ENCODE measurements around the gene GPBAR1. TPM values are rescaled to one million over a fixed set of nuclear protein-coding genes. Genes with fewer than 3 reads are reported as not detected.

GPBAR1 gene, protein sequence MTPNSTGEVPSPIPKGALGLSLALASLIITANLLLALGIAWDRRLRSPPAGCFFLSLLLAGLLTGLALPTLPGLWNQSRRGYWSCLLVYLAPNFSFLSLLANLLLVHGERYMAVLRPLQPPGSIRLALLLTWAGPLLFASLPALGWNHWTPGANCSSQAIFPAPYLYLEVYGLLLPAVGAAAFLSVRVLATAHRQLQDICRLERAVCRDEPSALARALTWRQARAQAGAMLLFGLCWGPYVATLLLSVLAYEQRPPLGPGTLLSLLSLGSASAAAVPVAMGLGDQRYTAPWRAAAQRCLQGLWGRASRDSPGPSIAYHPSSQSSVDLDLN
- total RNA-seq (2022; extraction: Qiagen RNA extraction), result 0.08 to 0.17 TPM (median 0.11 TPM) in 5 replicates

DNA sequence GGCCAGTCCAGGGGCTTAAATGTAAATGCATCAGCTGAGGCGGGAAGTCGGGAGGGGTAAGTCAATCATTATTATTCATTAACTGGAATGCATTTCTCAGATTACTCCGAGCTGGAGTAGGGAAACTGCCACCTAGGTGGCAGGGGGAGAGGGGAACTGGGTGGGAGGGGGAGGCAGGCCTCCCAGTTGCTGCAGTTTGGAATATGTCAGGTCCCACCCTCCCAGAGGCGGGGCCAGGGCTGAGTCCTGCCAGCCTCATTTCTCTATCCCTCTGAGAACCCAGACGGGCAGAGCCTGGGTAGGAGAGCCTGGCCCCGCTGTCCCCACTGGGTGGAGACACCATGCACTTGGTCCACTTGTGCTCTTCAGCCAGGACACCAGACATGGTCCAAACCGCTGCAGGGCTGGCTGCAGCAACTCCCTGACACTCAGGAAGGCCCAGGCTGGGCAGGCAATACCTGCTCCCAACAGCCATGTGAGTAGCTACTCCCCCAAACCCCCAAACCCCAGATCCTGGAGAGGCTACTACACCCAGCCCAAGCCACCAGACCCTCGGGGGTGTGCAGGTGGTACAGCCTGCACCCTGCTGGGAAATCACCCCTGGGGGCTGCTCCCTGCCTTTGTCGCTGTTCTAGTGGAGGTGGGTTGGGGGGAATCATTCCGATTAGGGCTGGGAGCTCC lies at the start of gene GPBAR1:
Gene GPBAR1 (plus strand): TSS at position 274 of the 681 bp plus-strand sequence. CDS start 1,710 bp downstream, outside the sequence.

DNA sequence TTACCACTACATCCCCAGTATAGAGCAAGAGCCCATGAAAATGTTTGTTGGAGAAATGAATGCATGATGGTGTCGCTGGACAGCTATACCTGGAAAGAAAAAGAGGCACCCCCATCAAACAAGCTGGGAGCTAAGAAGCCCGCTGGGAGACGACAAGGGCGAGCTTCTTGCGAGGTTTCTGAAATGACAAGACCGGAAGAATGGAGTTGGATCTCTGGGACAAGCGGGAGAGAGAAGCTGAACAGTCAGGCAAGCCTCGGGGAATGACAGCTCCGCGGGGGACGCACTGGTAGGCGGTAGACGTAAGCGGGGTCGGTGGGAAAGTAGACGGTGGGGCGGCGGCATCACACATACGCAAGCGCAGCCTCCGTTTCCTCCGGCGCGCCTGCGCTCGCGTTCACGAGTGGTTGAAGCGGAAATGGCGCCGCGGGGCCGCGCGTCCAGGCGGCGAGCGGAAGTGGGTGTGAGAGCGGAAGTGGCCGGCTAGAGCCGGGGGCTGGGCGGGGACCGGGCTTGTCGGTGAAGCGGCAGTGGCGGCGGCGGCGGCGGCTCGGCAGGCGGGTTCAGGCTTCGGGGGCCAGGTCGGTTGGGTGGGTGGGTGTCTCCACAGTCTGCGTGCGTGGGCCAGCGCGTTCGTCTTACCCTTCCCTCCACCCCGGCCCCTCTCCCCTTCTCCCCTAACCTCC lies 44.0 kb upstream of the GPBAR1 start, which contains the start of gene ARPC2:
Gene ARPC2 (plus strand): TSS at position 516 of the 686 bp plus-strand sequence. CDS start 282 bp downstream, outside the sequence.

GRCh38 chr2:218269900-218270720 lies 9.3 kb downstream of the GPBAR1 start, which contains the start of the genes AAMP and PNKD:
AAMP (minus strand) TSS chr2:218270137; CDS start chr2:218270086, 51 bp downstream.
PNKD (plus strand) TSS chr2:218270519; CDS start chr2:218270536, 17 bp downstream.

DNA sequence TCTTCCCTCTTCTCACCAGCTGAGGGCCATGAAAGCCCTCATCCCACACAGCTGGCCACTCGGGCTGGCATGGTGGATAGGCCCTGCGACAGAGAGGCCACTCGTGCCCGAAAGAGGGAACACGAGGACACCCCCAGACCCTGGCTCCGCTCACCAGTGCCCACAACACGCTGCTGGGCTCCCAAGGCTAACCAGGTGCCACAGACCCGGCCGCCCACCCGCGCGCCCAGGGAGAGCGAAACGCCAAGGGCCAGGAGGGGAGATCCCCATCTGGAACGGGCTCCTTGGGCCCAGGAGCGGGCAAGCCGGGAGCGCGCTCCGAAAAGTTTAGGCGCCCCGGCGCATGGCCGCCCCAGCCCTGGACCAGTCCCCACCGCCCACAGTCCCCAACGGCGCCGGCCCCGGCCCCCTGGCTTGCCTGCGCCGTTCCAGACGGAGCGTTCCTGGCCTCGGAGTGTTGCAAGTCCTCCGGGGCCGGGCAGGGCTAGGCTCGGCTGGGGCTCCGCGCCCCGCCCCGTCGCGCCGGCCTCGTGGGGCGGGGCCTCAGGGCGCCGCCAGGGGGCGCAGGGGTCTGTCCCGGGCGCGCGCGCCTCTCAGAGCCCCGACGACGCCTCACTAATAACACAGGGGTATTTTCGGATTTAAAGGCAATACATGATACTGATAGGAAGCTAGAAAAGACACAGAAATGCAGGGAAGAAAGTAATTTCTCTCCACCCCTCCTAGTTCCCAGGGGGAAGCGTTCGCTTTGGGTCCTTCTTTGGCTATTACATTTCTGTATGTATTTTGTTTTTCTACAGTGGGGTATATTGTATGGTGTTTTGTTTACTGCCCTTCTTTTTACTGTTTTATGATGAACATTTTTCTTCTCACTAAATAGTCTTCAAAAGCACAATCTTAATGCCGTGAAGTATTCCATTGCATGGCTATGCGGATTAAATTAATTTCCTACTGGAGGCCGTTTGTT lies 31.5 kb downstream of the GPBAR1 start, which contains the start of gene TMBIM1:
Gene TMBIM1 (minus strand): TSS at position 456 of the 967 bp plus-strand sequence. CDS start 10,362 bp downstream, outside the sequence.

Other genes starting within 250 kb of the GPBAR1 start
- not detected in 5 replicates for gene RUFY4, start 191.8 kb upstream of the GPBAR1 start, total RNA-seq (2022; extraction: Qiagen RNA extraction)
- 0.03 to 0.05 TPM in 2 of 5 replicates, not detected in the others for gene CXCR2, start 135.0 kb upstream of the GPBAR1 start, total RNA-seq (2022; extraction: Qiagen RNA extraction)
- gene CXCR1, start 94.1 kb upstream of the GPBAR1 start, total RNA-seq (2022; extraction: Qiagen RNA extraction), result not detected in 5 replicates
- gene ARPC2, start 43.8 kb upstream of the GPBAR1 start, total RNA-seq (2022; extraction: Qiagen RNA extraction), result 286 to 304 TPM (median 295 TPM) in 5 replicates
- gene AAMP, start 9.1 kb downstream of the GPBAR1 start, total RNA-seq (2022; extraction: Qiagen RNA extraction), result 123 to 183 TPM (median 129 TPM) in 5 replicates
- gene PNKD, start 9.5 kb downstream of the GPBAR1 start, total RNA-seq (2022; extraction: Qiagen RNA extraction), result 51.5 to 73.2 TPM (median 69.8 TPM) in 5 replicates
- 116 to 133 TPM (median 127 TPM) in 5 replicates for gene TMBIM1, start 31.5 kb downstream of the GPBAR1 start, total RNA-seq (2022; extraction: Qiagen RNA extraction)
- 0.15 to 0.21 TPM in 2 of 5 replicates, not detected in the others for gene CATIP, start 95.8 kb downstream of the GPBAR1 start, total RNA-seq (2022; extraction: Qiagen RNA extraction)
- gene SLC11A1, start 121.3 kb downstream of the GPBAR1 start, total RNA-seq (2022; extraction: Qiagen RNA extraction), result 0.15 to 0.41 TPM (median 0.28 TPM) in 5 replicates
- 58.4 to 80.3 TPM (median 74.6 TPM) in 5 replicates for gene CTDSP1, start 138.9 kb downstream of the GPBAR1 start, total RNA-seq (2022; extraction: Qiagen RNA extraction)
- gene VIL1, start 158.1 kb downstream of the GPBAR1 start, total RNA-seq (2022; extraction: Qiagen RNA extraction), result 0.17 to 0.37 TPM (median 0.25 TPM) in 5 replicates

Data from A549 treated with CORT108297 at 1 μM for 4 hours (cell line).